GM19468 (cell line): ENCODE measurements around the gene SORCS3.

Source experiments
- ATAC-seq: cut with Tn5 transposase; IDR thresholded peaks from one replicate; pipeline ENCODE4 v1.9.1; 2021; ENCODE audit warnings: mild to moderate bottlenecking, moderate library complexity, moderate number of reproducible peaks; ENCODE audit not compliant: unreplicated experiment; ENCODE audit errors: extremely low read depth

SORCS3 gene

GRCh38 chr10:104641187-104641936 is at the start of gene SORCS3:
TSS of gene SORCS3 (plus strand) at chr10:104641290.
- no peak for ATAC-seq

- no peak for ATAC-seq
Measured at GRCh38 chr10:104591441-104591840, 49.6 kb upstream of the SORCS3 start.

- ATAC-seq, result no peak
Measured at GRCh38 chr10:104601166-104601565, 39.9 kb upstream of the SORCS3 start.

GRCh38 chr10:104608091-104608828 is 32.8 kb upstream of the SORCS3 start:
- no peak for ATAC-seq

- ATAC-seq, result no peak
Measured at GRCh38 chr10:104612571-104613205, 28.4 kb upstream of the SORCS3 start.

- no peak for ATAC-seq
Measured at GRCh38 chr10:104613406-104613805, 27.7 kb upstream of the SORCS3 start.

- ATAC-seq, result peak; percentile 74
Measured at GRCh38 chr10:104614245-104614831, 26.8 kb upstream of the SORCS3 start.

GRCh38 chr10:104615136-104615535 is 26.0 kb upstream of the SORCS3 start:
- ATAC-seq, result no peak

- no peak for ATAC-seq
Measured at GRCh38 chr10:104617831-104618230, 23.3 kb upstream of the SORCS3 start.

GRCh38 chr10:104622175-104622574 is 18.9 kb upstream of the SORCS3 start:
- ATAC-seq, result no peak

GRCh38 chr10:104622598-104623209 is 18.4 kb upstream of the SORCS3 start:
- no peak for ATAC-seq

- no peak for ATAC-seq
Measured at GRCh38 chr10:104630731-104631130, 10.4 kb upstream of the SORCS3 start.

- ATAC-seq, result no peak
Measured at GRCh38 chr10:104631946-104632345, 9.1 kb upstream of the SORCS3 start.

GRCh38 chr10:104638861-104639589 is 2.1 kb upstream of the SORCS3 start:
- no peak for ATAC-seq

- no peak for ATAC-seq
Measured at GRCh38 chr10:104639590-104640338, 1.3 kb upstream of the SORCS3 start.

GRCh38 chr10:104640339-104641186 is 527 bp upstream of the SORCS3 start:
- ATAC-seq, result no peak

GRCh38 chr10:104641937-104642657 is 1.0 kb downstream of the SORCS3 start:
- no peak for ATAC-seq
